Activated T-helper 17 cell treated with anti-CD3 and anti-CD28 coated beads, Interleukin-2, amount 50 U/mL, for 72 hours (primary cell): Measurements from ENCODE around the gene ESYT2. TPM values are rescaled to one million over a fixed set of nuclear protein-coding genes. Genes with fewer than 3 reads are reported as not detected.

ENCODE experiments used
- ATAC-seq: fragments of 150-1000 bp; cut with Tn5 transposase; replicated peaks from 2 replicates; pipeline ENCODE4 v1.10.0; 2021; ENCODE audit warnings: mild to moderate bottlenecking, moderate library complexity
- H3K27ac Mint-ChIP-seq: one replicate; pipeline ENCODE4 v1.8.0; 2022; ENCODE audit warnings: mixed read lengths
- H3K27me3 Mint-ChIP-seq: one replicate; pipeline ENCODE4 v1.8.0; 2022; ENCODE audit warnings: mixed read lengths
- H3K36me3 Mint-ChIP-seq: one replicate; pipeline ENCODE4 v1.8.0; 2022; ENCODE audit warnings: low read depth, mild to moderate bottlenecking, mixed read lengths
- H3K4me1 Mint-ChIP-seq: one replicate; pipeline ENCODE4 v1.8.0; 2022; ENCODE audit warnings: mixed read lengths
- H3K4me3 Mint-ChIP-seq: one replicate; pipeline ENCODE4 v1.8.0; 2022; ENCODE audit warnings: mild to moderate bottlenecking, mixed read lengths
- H3K9me3 Mint-ChIP-seq: one replicate; pipeline ENCODE4 v1.8.0; 2022; ENCODE audit warnings: mixed read lengths
- total RNA-seq, 2 donors: library from RNA; stranded (reverse); gene quantifications; one replicate each; pipeline ENCODE4 v1.2.3, GENCODE V29; 2022

Gene ESYT2
- total RNA-seq, 2 donors from 2014 or later: 63.0 to 119 TPM

GRCh38 chr7:158748335-158748734, 81.0 kb downstream of the ESYT2 start:
- no peak for ATAC-seq
- Mint-ChIP-seq H3K27me3 (no peaks in the 10 kb centered on the region), H3K36me3 (peaks cover 94% of the 10 kb centered on the region), H3K4me3 (no peak overlapping the region), H3K9me3 (no peaks in the 10 kb centered on the region), H3K4me1 (no peaks in the 10 kb centered on the region), H3K27ac (no peak overlapping the region)

- Mint-ChIP-seq H3K27me3 (no peaks in the 10 kb centered on the region), H3K36me3 (peaks cover 95% of the 10 kb centered on the region), H3K4me3 (no peak overlapping the region), H3K9me3 (no peaks in the 10 kb centered on the region), H3K4me1 (no peaks in the 10 kb centered on the region), H3K27ac (peak overlapping the region; percentile 39)
- ATAC-seq: no peak
Observed at GRCh38 chr7:158747408-158747807, 81.9 kb downstream of the ESYT2 start.

- Mint-ChIP-seq H3K27me3 (no peaks in the 10 kb centered on the region), H3K36me3 (peaks cover 98% of the 10 kb centered on the region), H3K4me1 (no peaks in the 10 kb centered on the region), H3K4me3 (no peak overlapping the region), H3K27ac (peak overlapping the region; percentile 39), H3K9me3 (no peaks in the 10 kb centered on the region)
- ATAC-seq: no peak
Observed at GRCh38 chr7:158746957-158747356, 82.4 kb downstream of the ESYT2 start.

GRCh38 chr7:158745057-158745715, 84.1 kb downstream of the ESYT2 start:
- H3K4me1 Mint-ChIP-seq: no peaks in the 10 kb centered on the region

GRCh38 chr7:158744070-158744469, 85.2 kb downstream of the ESYT2 start:
- H3K4me3 Mint-ChIP-seq: no peak overlapping the region
- H3K4me1 Mint-ChIP-seq: no peaks in the 10 kb centered on the region
- no peak overlapping the region for H3K27ac Mint-ChIP-seq
- ATAC-seq: no peak
- H3K36me3 Mint-ChIP-seq: peaks cover 100% of the 10 kb centered on the region
- no peaks in the 10 kb centered on the region for H3K9me3 Mint-ChIP-seq
- H3K27me3 Mint-ChIP-seq: no peaks in the 10 kb centered on the region

More at GRCh38 chr7:158745057-158745715, 84.1 kb downstream of the ESYT2 start:
- no peaks in the 10 kb centered on the region for H3K9me3 Mint-ChIP-seq
- H3K36me3 Mint-ChIP-seq: peaks cover 100% of the 10 kb centered on the region
- H3K27me3 Mint-ChIP-seq: no peaks in the 10 kb centered on the region
- H3K27ac Mint-ChIP-seq: no peak overlapping the region
- H3K4me3 Mint-ChIP-seq: no peak overlapping the region
- no peak for ATAC-seq

GRCh38 chr7:158743219-158743618, 86.1 kb downstream of the ESYT2 start:
- H3K9me3 Mint-ChIP-seq: no peaks in the 10 kb centered on the region
- ATAC-seq: no peak
- H3K27me3 Mint-ChIP-seq: no peaks in the 10 kb centered on the region
- H3K36me3 Mint-ChIP-seq: peaks cover 100% of the 10 kb centered on the region
- no peaks in the 10 kb centered on the region for H3K4me1 Mint-ChIP-seq
- H3K4me3 Mint-ChIP-seq: no peak overlapping the region
- H3K27ac Mint-ChIP-seq: no peak overlapping the region

GRCh38 chr7:158742065-158742821, 87.1 kb downstream of the ESYT2 start:
- H3K4me1 Mint-ChIP-seq: no peaks in the 10 kb centered on the region

GRCh38 chr7:158741294-158741666, 88.0 kb downstream of the ESYT2 start:
- Mint-ChIP-seq H3K27me3 (no peaks in the 10 kb centered on the region), H3K27ac (peak overlapping the region; percentile 13), H3K4me3 (no peak overlapping the region), H3K4me1 (no peaks in the 10 kb centered on the region), H3K36me3 (peaks cover 100% of the 10 kb centered on the region), H3K9me3 (no peaks in the 10 kb centered on the region)
- ATAC-seq: no peak

More at GRCh38 chr7:158742065-158742821, 87.1 kb downstream of the ESYT2 start:
- peaks cover 100% of the 10 kb centered on the region for H3K36me3 Mint-ChIP-seq
- no peak overlapping the region for H3K27ac Mint-ChIP-seq
- ATAC-seq: no peak
- no peaks in the 10 kb centered on the region for H3K9me3 Mint-ChIP-seq
- H3K4me3 Mint-ChIP-seq: no peak overlapping the region
- H3K27me3 Mint-ChIP-seq: no peaks in the 10 kb centered on the region

- H3K36me3 Mint-ChIP-seq: peaks cover 100% of the 10 kb centered on the region
Observed at GRCh38 chr7:158740657-158741293, 88.5 kb downstream of the ESYT2 start.

GRCh38 chr7:158740013-158740656, 89.2 kb downstream of the ESYT2 start:
- Mint-ChIP-seq H3K36me3 (peaks cover 100% of the 10 kb centered on the region), H3K27ac (peak overlapping the region; percentile 13), H3K9me3 (no peaks in the 10 kb centered on the region)

More at GRCh38 chr7:158740657-158741293, 88.5 kb downstream of the ESYT2 start:
- H3K4me3 Mint-ChIP-seq: no peak overlapping the region
- H3K4me1 Mint-ChIP-seq: no peaks in the 10 kb centered on the region
- no peaks in the 10 kb centered on the region for H3K9me3 Mint-ChIP-seq
- ATAC-seq: no peak
- no peaks in the 10 kb centered on the region for H3K27me3 Mint-ChIP-seq
- peak overlapping the region; percentile 13 for H3K27ac Mint-ChIP-seq

GRCh38 chr7:158738841-158739240, 90.5 kb downstream of the ESYT2 start:
- no peak overlapping the region for H3K27ac Mint-ChIP-seq
- H3K36me3 Mint-ChIP-seq: peaks cover 100% of the 10 kb centered on the region
- no peak for ATAC-seq

More at GRCh38 chr7:158740013-158740656, 89.2 kb downstream of the ESYT2 start:
- peak; percentile 40 for ATAC-seq
- no peaks in the 10 kb centered on the region for H3K27me3 Mint-ChIP-seq
- no peaks in the 10 kb centered on the region for H3K4me1 Mint-ChIP-seq
- no peak overlapping the region for H3K4me3 Mint-ChIP-seq

GRCh38 chr7:158737064-158737695, 92.1 kb downstream of the ESYT2 start:
- Mint-ChIP-seq H3K27me3 (no peaks in the 10 kb centered on the region), H3K27ac (peak overlapping the region; percentile 30), H3K4me1 (no peaks in the 10 kb centered on the region), H3K36me3 (peaks cover 98% of the 10 kb centered on the region), H3K9me3 (no peaks in the 10 kb centered on the region), H3K4me3 (no peak overlapping the region)
- ATAC-seq: no peak

More at GRCh38 chr7:158738841-158739240, 90.5 kb downstream of the ESYT2 start:
- H3K27me3 Mint-ChIP-seq: no peaks in the 10 kb centered on the region
- H3K4me3 Mint-ChIP-seq: no peak overlapping the region
- H3K9me3 Mint-ChIP-seq: no peaks in the 10 kb centered on the region
- no peaks in the 10 kb centered on the region for H3K4me1 Mint-ChIP-seq

GRCh38 chr7:158735935-158736334, 93.4 kb downstream of the ESYT2 start:
- Mint-ChIP-seq H3K9me3 (no peaks in the 10 kb centered on the region), H3K4me1 (no peaks in the 10 kb centered on the region), H3K4me3 (no peak overlapping the region), H3K27me3 (no peaks in the 10 kb centered on the region), H3K27ac (no peak overlapping the region), H3K36me3 (peaks cover 98% of the 10 kb centered on the region)
- ATAC-seq: no peak

- H3K36me3 Mint-ChIP-seq: peaks cover 98% of the 10 kb centered on the region
- H3K27me3 Mint-ChIP-seq: no peaks in the 10 kb centered on the region
- no peak overlapping the region for H3K4me3 Mint-ChIP-seq
- H3K9me3 Mint-ChIP-seq: no peaks in the 10 kb centered on the region
- ATAC-seq: no peak
- peak overlapping the region; percentile 18 for H3K27ac Mint-ChIP-seq
- peaks cover 2% of the 10 kb centered on the region for H3K4me1 Mint-ChIP-seq
Observed at GRCh38 chr7:158734861-158735260, 94.4 kb downstream of the ESYT2 start.
